Endothelial cell of umbilical vein (primary cell): ENCODE data around the gene LRRC8E. TPM values are rescaled to one million over a fixed set of nuclear protein-coding genes. Genes with fewer than 3 reads are reported as not detected.

Source experiments
- BruUV-seq: library from RNA; stranded (reverse); fragments of 400-500 nt; replicated peaks from 2 replicates; lab custom pipeline; 2021; lab: Mats Ljungman, UMichigan
- CTCF ChIA-PET: fragments of 300-600, 350-600 bp; sonication (Branson Sonifier 250); formaldehyde crosslinking; loops from one replicate; lab custom pipeline; 2021; ENCODE audit warnings: antibody characterized with exemption, inconsistent platforms; lab: Charles Lee
- POLR2A ChIA-PET: fragments of 300-600, 350-600 bp; sonication (Branson Sonifier 250); formaldehyde crosslinking; loops from one replicate; lab custom pipeline; 2021; ENCODE audit warnings: antibody characterized with exemption, inconsistent platforms; lab: Charles Lee
- DNase-seq: peaks from one replicate; pipeline ENCODE4 v3.0.0-alpha.2; 2011; ENCODE audit warnings: low read depth, low spot score
- FAIRE-seq: peaks from 2 replicates; lab custom pipeline; 2011; peaks lifted over from hg19 to GRCh38; lab: Jason Lieb, UNC
- H2AFZ ChIP-seq: 2 replicates; pipeline ENCODE4 v1.6.0; 2012; ENCODE audit warnings: low read depth, low read length, control low read depth, inconsistent platforms
- H3K27ac ChIP-seq: 2 replicates; pipeline ENCODE4 v1.5.1; 2011; ENCODE audit warnings: low read depth, mild to moderate bottlenecking, control low read depth, low read length, moderate library complexity; ENCODE audit not compliant: insufficient read depth
- H3K27me3 ChIP-seq, 2 experiments: 2 replicates each; pipeline versions ENCODE4 v1.6.0 to v1.6.1; 2011; ENCODE audit warnings: low read length in 2 of 2, mixed read lengths in 1 of 2; ENCODE audit not compliant: control insufficient read depth in 2 of 2, insufficient read depth in 2 of 2
- H3K36me3 ChIP-seq, 2 experiments: 2 replicates in 1 of 2; 3 replicates in 1 of 2; pipeline ENCODE4 v1.5.1; 2011; ENCODE audit warnings: low read length in 2 of 2, mild to moderate bottlenecking in 1 of 2, moderate library complexity in 1 of 2; ENCODE audit not compliant: control insufficient read depth in 2 of 2, insufficient read depth in 2 of 2; ENCODE audit errors: extremely low read depth in 1 of 2
- H3K4me1 ChIP-seq: 3 replicates; pipeline ENCODE4 v1.5.1; 2011; ENCODE audit warnings: mild to moderate bottlenecking, low read length; ENCODE audit not compliant: control insufficient read depth, insufficient read depth; ENCODE audit errors: extremely low read depth
- H3K4me2 ChIP-seq: 2 replicates; pipeline ENCODE4 v1.6.1; 2011; ENCODE audit warnings: low read length, control low read depth, mixed read lengths; ENCODE audit not compliant: insufficient read depth
- H3K4me3 ChIP-seq, 3 experiments: fragments of 200-600 bp in 1 of 3; sonication (generic), shearing (Covaris generic) in 1 of 3; replicated peaks in 1 of 3; 2 replicates each; pipeline ENCODE4 v1.5.1; 2011 to 2016; ENCODE audit warnings: control low read depth in 3 of 3, low read length in 3 of 3, mild to moderate bottlenecking in 2 of 3, inconsistent platforms in 1 of 3, low read depth in 1 of 3, moderate library complexity in 1 of 3; ENCODE audit not compliant: insufficient read depth in 1 of 3
- H3K79me2 ChIP-seq: 2 replicates; pipeline ENCODE4 v1.6.0; 2012; ENCODE audit warnings: low read length, inconsistent platforms; ENCODE audit not compliant: control insufficient read depth, insufficient read depth
- H3K9ac ChIP-seq: replicated peaks from 2 replicates; pipeline ENCODE3; 2011; ENCODE audit warnings: low read length, control low read depth; ENCODE audit not compliant: insufficient read depth; ENCODE audit errors: extremely low read depth
- H3K9me1 ChIP-seq: replicated peaks from 3 replicates; pipeline ENCODE4 v1.6.0; 2011; ENCODE audit warnings: mild to moderate bottlenecking, low read length; ENCODE audit not compliant: control insufficient read depth, insufficient read depth; ENCODE audit errors: extremely low read depth
- H3K9me3 ChIP-seq: replicated peaks from 2 replicates; pipeline ENCODE4 v1.5.1; 2012; ENCODE audit warnings: low read length, inconsistent platforms; ENCODE audit not compliant: control insufficient read depth, insufficient read depth
- H4K20me1 ChIP-seq: replicated peaks from 2 replicates; pipeline ENCODE3; 2011; ENCODE audit warnings: mild to moderate bottlenecking, low read length; ENCODE audit not compliant: control insufficient read depth, insufficient read depth; ENCODE audit errors: extremely low read depth
- CTCF ChIP-seq, 2 donors: IDR thresholded peaks; 1 replicate in 1 of 2; 2 replicates in 1 of 2; pipeline ENCODE4 v1.5.1; 2011; ENCODE audit warnings: low read length in 2 of 2, mild to moderate bottlenecking in 2 of 2, moderate library complexity in 2 of 2, control low read depth in 1 of 2, inconsistent platforms in 1 of 2, low read depth in 1 of 2; ENCODE audit not compliant: insufficient read depth in 1 of 2; ENCODE audit errors: extremely low read depth in 1 of 2
- FOS ChIP-seq: IDR thresholded peaks from 2 replicates; pipeline ENCODE4 v1.6.1; 2011; ENCODE audit warnings: mild to moderate bottlenecking, low read length, moderate library complexity, borderline replicate concordance; ENCODE audit not compliant: insufficient read depth
- GATA2 ChIP-seq: IDR thresholded peaks from 2 replicates; pipeline ENCODE4 v1.7.0; 2011; ENCODE audit warnings: low read depth, mild to moderate bottlenecking, moderate library complexity, mixed read lengths, low read length; ENCODE audit not compliant: insufficient read length, insufficient read depth
- MYC ChIP-seq: IDR thresholded peaks from one replicate; pipeline ENCODE4 v1.6.1; 2011; ENCODE audit warnings: mild to moderate bottlenecking, low read depth, low read length
- POLR2AphosphoS5 ChIP-seq: IDR thresholded peaks from 2 replicates; pipeline ENCODE4 v1.6.1; 2012; ENCODE audit warnings: low read depth, mild to moderate bottlenecking, control low read depth, low read length, moderate library complexity; ENCODE audit not compliant: insufficient read depth
- dilution Hi-C: fragments of 300-500 bp; cut with MboI; formaldehyde crosslinking; loops from one replicate; pipeline ENCODE4 v1.15.0; 2019; ENCODE audit warnings: low sequenced_read_pairs; ENCODE audit not compliant: extremely low pct_ligation_motif_present
- intact Hi-C: fragments of 100-400 bp; cut with micrococcal nuclease; formaldehyde crosslinking; loops from one replicate; pipeline ENCODE4 v1.10.0; 2022
- polyA plus RNA-seq, 4 experiments: library from polyadenylated mRNA; depleted of rRNA in 3 of 4; stranded (reverse) in 3 of 4; unstranded in 1 of 4; fragments of >200 nt; gene quantifications; 2 replicates each; pipeline versions ENCODE4 v1.2.1 to v1.2.3, GENCODE V29; 2011 to 2012; ENCODE audit warnings: missing spikeins in 1 of 4
- total RNA-seq: library from RNA; stranded (reverse); gene quantifications from 2 replicates; pipeline ENCODE4 v1.2.3, GENCODE V29; 2021

The LRRC8E gene
- total and polyA plus RNA-seq, 2 donors (not counting 3 experiments of a cell fraction or from before 2014, with no cell fraction given), result 1.1 to 1.6 TPM

GRCh38 chr19:7908742-7909461 lies 20.6 kb downstream of the LRRC8E start:
- no peak for TF ChIP-seq GATA2
- TF ChIP-seq POLR2AphosphoS5, result no peak
- no peak for TF ChIP-seq FOS
- TF ChIP-seq MYC, result no peak
- no peak for TF ChIP-seq CTCF (IDR thresholded peaks at IDR 0.05; ENCODE audit: extremely low read depth in 1 of 2, insufficient read depth in 1 of 2, low read depth in 1 of 2, low read length in 2 of 2)
- Histone ChIP-seq H3K79me2 (peaks cover 28% of the 10 kb centered on the region), H2AFZ (no peak overlapping the region), H3K27me3 (no peaks in the 10 kb centered on the region), H3K4me2 (no peak overlapping the region), H3K36me3 (peaks cover 0 to 23% of the 10 kb centered on the region in 2 experiments), H4K20me1 (no peaks in the 10 kb centered on the region), H3K27ac (no peak overlapping the region), H3K4me3 (no peak overlapping the region), H3K9me1 (no peaks in the 10 kb centered on the region), H3K9me3 (no peaks in the 10 kb centered on the region), H3K4me1 (peaks cover 8% of the 10 kb centered on the region), H3K9ac (no peak overlapping the region)
- dilution Hi-C loops (no loop called here), intact Hi-C loops (no loop called here)
- ChIA-PET CTCF (no interaction called here), POLR2A (interaction anchor here (0.6 to 0.7 kb wide), 2 partner anchors 12 to 49 kb away, joined by 3 read pairs; no protein-coding TSS in a partner anchor)
- DNase-seq (no peak), FAIRE-seq (no peak)
- BruUV-seq, result no TSS peak
